HG02759 (cell line): ENCODE measurements around the gene HNF4A.

Source experiments
- ATAC-seq: cut with Tn5 transposase; IDR thresholded peaks from one replicate; pipeline ENCODE4 v1.9.1; 2021; ENCODE audit warnings: mild to moderate bottlenecking, moderate library complexity; ENCODE audit not compliant: unreplicated experiment

HNF4A gene

GRCh38 chr20:44390280-44390679 is 34.8 kb downstream of the HNF4A start:
- no peak for ATAC-seq

- no peak for ATAC-seq
Measured at GRCh38 chr20:44392088-44392775, 36.7 kb downstream of the HNF4A start.

GRCh38 chr20:44392776-44393607 is 37.5 kb downstream of the HNF4A start:
- no peak for ATAC-seq

- ATAC-seq: no peak
Measured at GRCh38 chr20:44393608-44394451, 38.3 kb downstream of the HNF4A start.

- no peak for ATAC-seq
Measured at GRCh38 chr20:44394452-44394701, 38.9 kb downstream of the HNF4A start.

GRCh38 chr20:44394702-44395460 is 39.4 kb downstream of the HNF4A start:
- no peak for ATAC-seq

GRCh38 chr20:44395461-44396340 is 40.2 kb downstream of the HNF4A start:
- no peak for ATAC-seq

- no peak for ATAC-seq
Measured at GRCh38 chr20:44396369-44397130, 41.1 kb downstream of the HNF4A start.

- no peak for ATAC-seq
Measured at GRCh38 chr20:44398335-44398734, 42.8 kb downstream of the HNF4A start.

GRCh38 chr20:44399446-44399845 is 43.9 kb downstream of the HNF4A start:
- no peak for ATAC-seq

- no peak for ATAC-seq
Measured at GRCh38 chr20:44400671-44400969, 45.1 kb downstream of the HNF4A start.

- ATAC-seq: no peak
Measured at GRCh38 chr20:44400970-44401769, 45.7 kb downstream of the HNF4A start.

GRCh38 chr20:44401770-44402390 is 46.4 kb downstream of the HNF4A start:
- ATAC-seq: no peak

GRCh38 chr20:44402391-44403193 is 47.1 kb downstream of the HNF4A start:
- no peak for ATAC-seq

GRCh38 chr20:44403194-44404112 is 48.0 kb downstream of the HNF4A start:
- no peak for ATAC-seq
